ENCODE data around the gene FGF3.

The FGF3 gene

DNA sequence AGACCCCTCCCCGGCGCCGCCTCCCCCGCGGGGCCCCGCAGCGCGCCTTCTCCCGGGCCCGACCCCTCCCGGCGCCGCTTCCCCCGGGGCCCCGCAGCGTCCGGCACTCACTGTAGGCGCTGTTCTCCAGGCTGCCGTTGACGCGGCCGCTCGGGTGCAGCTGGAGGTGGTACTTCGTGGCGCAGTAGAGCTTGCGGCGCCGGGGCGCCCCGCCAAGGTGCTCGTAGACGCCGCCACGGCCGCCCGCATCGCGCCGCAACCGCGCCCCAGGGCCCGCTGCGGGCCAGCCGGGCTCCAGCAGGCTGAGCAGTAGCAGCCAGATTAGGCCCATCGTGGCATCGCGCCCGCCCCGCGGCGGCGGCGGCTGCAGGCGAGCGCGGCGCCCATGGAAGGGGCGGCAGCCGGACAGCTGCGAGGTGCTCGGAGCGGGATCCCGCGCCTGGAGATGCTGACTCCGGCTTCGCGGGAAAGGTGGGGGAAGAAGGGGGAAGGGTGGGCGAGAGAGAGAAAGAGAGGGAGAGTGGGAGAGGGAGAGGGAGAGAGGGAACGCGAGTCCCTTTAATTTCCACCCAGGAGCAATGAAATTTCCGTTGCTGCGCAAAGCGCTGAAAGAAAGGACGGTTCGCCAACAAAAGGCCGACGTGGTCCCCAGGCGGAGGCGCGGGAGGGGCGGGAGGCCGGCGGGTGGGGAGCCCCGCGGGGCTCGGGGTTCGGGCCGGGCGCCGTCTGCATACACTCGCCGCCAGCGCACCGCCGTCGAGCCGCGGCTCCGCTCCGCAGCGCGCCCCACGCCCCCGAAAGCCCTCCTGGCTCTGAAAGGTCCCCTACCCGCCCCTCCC lies at the start of gene FGF3:
Gene FGF3, minus strand, starts transcription at position 814 of the 839 bp plus-strand sequence. Its CDS starts 483 bp downstream, at position 331.
- no peaks in the 10 kb centered on the region for H3K36me3 ChIP-seq
- no peak within 1 kb of the TSS for H3K9ac ChIP-seq
- peak within 1 kb of the TSS; percentile 58 for H3K4me3 ChIP-seq
- H3K27ac ChIP-seq, result no peak within 1 kb of the TSS
- TF ChIP-seq Cebpa-rat (IDR thresholded peaks at IDR 0.05), result no peak
- peak within 1 kb of the TSS; percentile 90; the same call in 1 of the 2 replicates for H3K4me2 ChIP-seq
- peaks cover 20% of the 10 kb centered on the region for H3K4me1 ChIP-seq
- peaks cover 100% of the 10 kb centered on the region for H3K27me3 ChIP-seq
- peaks cover 80% of the 10 kb centered on the region for H4K20me1 ChIP-seq
- H3K9me3 ChIP-seq, result no peaks in the 10 kb centered on the region

- H3K4me3 ChIP-seq, result no peak overlapping the region
- peak overlapping the region; percentile 75 for H3K4me2 ChIP-seq
- peaks cover 28% of the 10 kb centered on the region for H3K27me3 ChIP-seq
- no peak for TF ChIP-seq Cebpa-rat (IDR thresholded peaks at IDR 0.05)
- no peaks in the 10 kb centered on the region for H3K9me3 ChIP-seq
- peaks cover 20% of the 10 kb centered on the region for H3K4me1 ChIP-seq
- H3K27ac ChIP-seq, result no peak overlapping the region
- H3K36me3 ChIP-seq, result no peaks in the 10 kb centered on the region
- H4K20me1 ChIP-seq, result peaks cover 22% of the 10 kb centered on the region; the same call in 1 of the 2 replicates
- H3K9ac ChIP-seq, result peak overlapping the region; percentile 9; the same call in 1 of the 2 replicates
These were observed 49.7 kb upstream of the FGF3 start for GRCh38 chr11:69868871-69869270.

GRCh38 chr11:69868006-69868810 lies 49.0 kb upstream of the FGF3 start:
- H3K9ac ChIP-seq, result peak overlapping the region; percentile 9; the same call in 1 of the 2 replicates

GRCh38 chr11:69867076-69868005 lies 48.1 kb upstream of the FGF3 start:
- H3K27me3 ChIP-seq, result peaks cover 28% of the 10 kb centered on the region
- no peak overlapping the region for H3K9ac ChIP-seq
- H3K4me3 ChIP-seq, result no peak overlapping the region
- no peak for TF ChIP-seq Cebpa-rat (IDR thresholded peaks at IDR 0.05)
- peaks cover 22% of the 10 kb centered on the region; the same call in 1 of the 2 replicates for H4K20me1 ChIP-seq
- H3K4me1 ChIP-seq, result peaks cover 20% of the 10 kb centered on the region
- H3K36me3 ChIP-seq, result no peaks in the 10 kb centered on the region
- peak overlapping the region; percentile 75; the same call in 1 of the 2 replicates for H3K4me2 ChIP-seq
- H3K27ac ChIP-seq, result no peak overlapping the region
- H3K9me3 ChIP-seq, result no peaks in the 10 kb centered on the region

More at GRCh38 chr11:69868006-69868810, 49.0 kb upstream of the FGF3 start:
- Histone ChIP-seq H3K4me1 (peaks cover 20% of the 10 kb centered on the region), H3K4me3 (no peak overlapping the region), H3K9me3 (no peaks in the 10 kb centered on the region), H3K4me2 (peak overlapping the region; percentile 75), H3K36me3 (no peaks in the 10 kb centered on the region), H4K20me1 (peaks cover 22% of the 10 kb centered on the region; the same call in 1 of the 2 replicates), H3K27ac (no peak overlapping the region), H3K27me3 (peaks cover 28% of the 10 kb centered on the region)
- no peak for TF ChIP-seq Cebpa-rat (IDR thresholded peaks at IDR 0.05)

GRCh38 chr11:69866648-69867047 lies 47.4 kb upstream of the FGF3 start:
- no peak for TF ChIP-seq Cebpa-rat (IDR thresholded peaks at IDR 0.05)
- Histone ChIP-seq H3K4me3 (no peak overlapping the region), H4K20me1 (peaks cover 22% of the 10 kb centered on the region; the same call in 1 of the 2 replicates), H3K36me3 (no peaks in the 10 kb centered on the region), H3K9ac (no peak overlapping the region), H3K9me3 (no peaks in the 10 kb centered on the region), H3K4me1 (peaks cover 20% of the 10 kb centered on the region), H3K4me2 (no peak overlapping the region), H3K27ac (no peak overlapping the region), H3K27me3 (peaks cover 28% of the 10 kb centered on the region)

DNA sequence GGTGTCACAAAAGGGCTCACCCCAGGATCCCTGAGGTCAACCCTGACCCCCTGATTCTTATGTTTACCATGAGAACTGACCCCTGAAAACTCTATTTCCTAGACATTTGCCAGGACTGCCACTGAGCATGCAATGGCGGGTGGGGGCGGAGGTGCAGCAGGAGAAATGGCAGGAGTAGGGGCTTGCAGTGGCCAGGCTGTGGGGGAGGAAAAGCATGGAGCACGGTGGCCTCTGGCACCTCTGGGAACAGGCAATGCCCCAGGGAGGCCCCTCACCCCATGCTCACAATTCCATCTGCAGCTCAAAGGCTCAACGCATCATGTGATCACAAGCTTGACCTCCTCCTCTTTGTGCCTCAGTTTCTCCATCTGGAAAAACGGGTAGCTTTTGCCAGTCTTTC lies 46.5 kb upstream of the FGF3 start:
- Histone ChIP-seq H3K4me3 (no peak overlapping the region), H3K4me1 (peaks cover 20% of the 10 kb centered on the region), H3K9me3 (no peaks in the 10 kb centered on the region), H4K20me1 (peaks cover 22% of the 10 kb centered on the region; the same call in 1 of the 2 replicates), H3K27ac (no peak overlapping the region), H3K27me3 (peaks cover 28% of the 10 kb centered on the region), H3K4me2 (no peak overlapping the region), H3K36me3 (no peaks in the 10 kb centered on the region), H3K9ac (no peak overlapping the region)
- no peak for TF ChIP-seq Cebpa-rat (IDR thresholded peaks at IDR 0.05)

DNA sequence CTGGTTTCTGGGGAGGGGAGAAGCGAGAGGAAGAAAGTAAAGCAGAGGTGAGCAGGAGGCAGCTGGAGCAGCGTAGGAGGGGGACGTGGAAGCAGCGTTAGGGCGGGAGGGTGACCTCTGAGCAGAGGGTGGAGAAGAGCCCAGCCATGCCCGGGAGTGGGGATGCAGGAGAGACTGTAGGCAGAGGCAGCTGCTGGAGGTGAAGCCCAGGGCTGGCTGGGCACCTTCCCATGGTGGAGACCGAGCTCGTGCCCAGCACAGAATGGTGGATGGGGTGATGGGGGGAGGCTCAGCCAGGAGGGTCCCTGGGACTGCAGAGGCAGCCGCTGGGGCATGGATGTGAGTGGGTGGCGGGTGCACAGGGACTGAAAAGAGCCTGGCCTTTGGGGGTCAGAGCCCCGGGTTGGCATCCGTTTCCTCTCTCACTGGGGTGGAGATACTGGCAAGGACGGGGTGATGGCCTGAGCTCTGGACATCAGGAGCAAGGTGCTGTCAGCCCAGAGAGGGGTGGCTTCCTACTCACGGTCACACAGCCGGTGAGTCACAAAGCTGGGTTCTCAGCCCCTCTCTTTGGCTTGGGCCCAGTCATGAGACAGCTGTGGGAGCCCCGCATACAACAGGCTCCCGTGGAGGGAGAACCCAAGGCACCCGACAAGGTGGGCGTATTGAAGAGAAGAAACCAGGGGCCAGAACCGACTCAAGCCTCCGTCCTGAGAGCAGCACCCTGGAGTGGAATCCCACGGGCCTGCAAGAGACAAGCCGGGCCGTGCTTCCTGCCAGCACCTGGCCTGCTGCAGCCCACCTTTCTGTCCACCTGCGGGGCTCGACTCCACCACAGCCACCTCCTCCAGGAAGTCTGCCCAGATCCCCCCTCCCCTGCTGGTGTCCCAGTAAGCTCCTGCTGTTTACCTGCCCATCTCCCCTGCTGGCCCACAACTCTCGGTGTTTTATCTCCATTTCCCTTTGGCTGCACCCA lies 45.8 kb upstream of the FGF3 start:
- Histone ChIP-seq H3K9ac (no peak overlapping the region), H3K36me3 (no peaks in the 10 kb centered on the region), H3K27ac (no peak overlapping the region), H3K4me3 (no peak overlapping the region), H3K4me2 (no peak overlapping the region), H3K9me3 (no peaks in the 10 kb centered on the region), H3K4me1 (peaks cover 20% of the 10 kb centered on the region), H3K27me3 (peaks cover 28% of the 10 kb centered on the region), H4K20me1 (peaks cover 22% of the 10 kb centered on the region; the same call in 1 of the 2 replicates)
- no peak for TF ChIP-seq Cebpa-rat (IDR thresholded peaks at IDR 0.05)

- Histone ChIP-seq H3K9me3 (peaks cover 4% of the 10 kb centered on the region; the same call in 1 of the 2 replicates), H4K20me1 (peaks cover 12% of the 10 kb centered on the region; the same call in 1 of the 2 replicates), H3K27me3 (peaks cover 20% of the 10 kb centered on the region), H3K27ac (no peak overlapping the region), H3K9ac (no peak overlapping the region), H3K4me1 (peaks cover 13% of the 10 kb centered on the region), H3K36me3 (no peaks in the 10 kb centered on the region), H3K4me2 (no peak overlapping the region), H3K4me3 (no peak overlapping the region)
- TF ChIP-seq Cebpa-rat (IDR thresholded peaks at IDR 0.05), result no peak
These were observed 44.5 kb upstream of the FGF3 start for GRCh38 chr11:69863544-69864200.

All from BLaER1 (cell line).